GM12878 (cell line): ENCODE data around the gene GPSM3. TPM values are rescaled to one million over a fixed set of nuclear protein-coding genes. Genes with fewer than 3 reads are reported as not detected.

Experiments used
- ATAC-seq: fragments of 200-7000 bp; cut with Tn5 transposase; 3 replicates; pipeline ENCODE4 v1.9.1; 2020; ENCODE audit warnings: mild to moderate bottlenecking, moderate library complexity
- BruUV-seq: library from RNA; stranded (reverse); fragments of 400-500 nt; replicated peaks from 2 replicates; lab custom pipeline; 2021; lab: Mats Ljungman, UMichigan
- CTCF ChIA-PET: fragments of 300-600 bp; sonication (Branson Sonifier 250); formaldehyde crosslinking; extraction: SDS; loops from one replicate; lab custom pipeline; 2021; ENCODE audit warnings: inconsistent platforms; lab: Yijun Ruan, JAX
- POLR2A ChIA-PET: fragments of 350-600 bp; formaldehyde crosslinking; extraction: SDS; loops from one replicate; lab custom pipeline; 2021; ENCODE audit warnings: inconsistent platforms; lab: Charles Lee
- RAD21 ChIA-PET: fragments of 300-600 bp; sonication (Branson Sonifier 250); formaldehyde crosslinking; loops from one replicate; lab custom pipeline; 2023; ENCODE audit warnings: antibody characterized with exemption; ENCODE audit not compliant: unreplicated experiment; lab: Charles Lee
- SMC1A ChIA-PET: fragments of 300-600 bp; sonication (Branson Sonifier 250); formaldehyde crosslinking; loops from one replicate; lab custom pipeline; 2023; ENCODE audit not compliant: unreplicated experiment, uncharacterized antibody; lab: Charles Lee
- DNase-seq: peaks from one replicate; pipeline ENCODE4 v3.0.0-alpha.2; 2011; ENCODE audit warnings: low read depth, low spot score
- FAIRE-seq: peaks from 3 replicates; lab custom pipeline; 2011; peaks lifted over from hg19 to GRCh38; lab: Jason Lieb, UNC
- H2AFZ ChIP-seq: 2 replicates; pipeline ENCODE4 v1.6.0; 2011; ENCODE audit warnings: low read depth, low read length, control low read depth; ENCODE audit not compliant: control insufficient read depth
- H3K27ac ChIP-seq: 2 replicates; pipeline ENCODE4 v1.5.1; 2011; ENCODE audit warnings: control low read depth; ENCODE audit not compliant: control insufficient read depth, insufficient read depth
- H3K27me3 ChIP-seq, 2 experiments: replicated peaks in 1 of 2; 2 replicates each; pipeline versions ENCODE4 v1.6.0 to v1.6.1; 2011; ENCODE audit warnings: low read length in 1 of 2; ENCODE audit not compliant: control insufficient read depth in 2 of 2, insufficient read depth in 2 of 2
- H3K36me3 ChIP-seq, 2 experiments: 2 replicates each; pipeline ENCODE4 v1.5.1; 2011; ENCODE audit warnings: low read length in 1 of 2; ENCODE audit not compliant: control insufficient read depth in 2 of 2, insufficient read depth in 2 of 2
- H3K4me1 ChIP-seq: 2 replicates; pipeline ENCODE4 v1.6.1; 2011; ENCODE audit warnings: mild to moderate bottlenecking, low read length, moderate library complexity, mixed read lengths; ENCODE audit not compliant: control insufficient read depth, insufficient read depth
- H3K4me2 ChIP-seq: 2 replicates; pipeline ENCODE4 v1.6.0; 2011; ENCODE audit warnings: control low read depth; ENCODE audit not compliant: control insufficient read depth, insufficient read depth
- H3K4me3 ChIP-seq: fragments of 200-600 bp; sonication (generic); 2 replicates; pipeline ENCODE4 v1.5.1; 2016
- H3K79me2 ChIP-seq: 2 replicates; pipeline ENCODE4 v1.6.0; 2011; ENCODE audit warnings: low read length; ENCODE audit not compliant: control insufficient read depth, insufficient read depth
- H3K9ac ChIP-seq: 2 replicates; pipeline ENCODE4 v1.8.0; 2011; ENCODE audit warnings: low read length, control low read depth, mixed read lengths; ENCODE audit not compliant: control insufficient read depth, insufficient read depth
- H3K9me3 ChIP-seq: replicated peaks from 3 replicates; pipeline ENCODE4 v1.5.1; 2011; ENCODE audit warnings: mild to moderate bottlenecking, low read length; ENCODE audit not compliant: control insufficient read depth, insufficient read depth
- H4K20me1 ChIP-seq: 2 replicates; pipeline ENCODE4 v1.6.0; 2011; ENCODE audit not compliant: control insufficient read depth, insufficient read depth
- CEBPB ChIP-seq, 2 experiments: fragments of 150-350 bp in 1 of 2; IDR thresholded peaks; 2 replicates each; pipeline ENCODE4 v1.6.1; 2012 to 2014; ENCODE audit warnings: low read depth in 2 of 2, low read length in 2 of 2, borderline replicate concordance in 1 of 2, inconsistent platforms in 1 of 2
- CREB1 ChIP-seq: IDR thresholded peaks from 2 replicates; pipeline ENCODE4 v1.6.1; 2012; ENCODE audit warnings: low read depth, mild to moderate bottlenecking, inconsistent platforms
- CUX1 ChIP-seq: IDR thresholded peaks from 2 replicates; pipeline ENCODE4 v1.6.1; 2012; ENCODE audit warnings: improper control_type of control experiment, low read depth, low read length; ENCODE audit not compliant: insufficient replicate concordance
- E2F8 ChIP-seq: fragments of 450-650 bp; IDR thresholded peaks from 2 replicates; pipeline ENCODE4 v1.6.1; 2018; ENCODE audit warnings: mild to moderate bottlenecking, low read depth, moderate library complexity; ENCODE audit not compliant: partially characterized antibody
- NKRF ChIP-seq: fragments of 450-650 bp; conservative IDR thresholded peaks from 2 replicates; pipeline ENCODE4 v1.6.1; 2017; ENCODE audit warnings: mild to moderate bottlenecking, moderate library complexity
- STAT1 ChIP-seq: fragments of 450-650 bp; conservative IDR thresholded peaks from 2 replicates; pipeline ENCODE4 v1.6.1; 2014; ENCODE audit warnings: antibody characterized with exemption, mild to moderate bottlenecking
- STAT3 ChIP-seq: IDR thresholded peaks from 2 replicates; pipeline ENCODE4 v1.6.1; 2011; ENCODE audit warnings: low read depth, low read length, improper control_type of control experiment
- TBL1XR1 ChIP-seq: IDR thresholded peaks from 2 replicates; pipeline ENCODE4 v1.6.1; 2012; ENCODE audit warnings: low read depth, low read length, improper control_type of control experiment
- TCF12 ChIP-seq: IDR thresholded peaks from 2 replicates; pipeline ENCODE4 v1.6.1; 2011; ENCODE audit warnings: low read depth, mild to moderate bottlenecking, low read length
- ZNF274 ChIP-seq: IDR thresholded peaks from one replicate; pipeline ENCODE4 v1.8.0; 2011; ENCODE audit not compliant: insufficient read length, insufficient read depth
- ZNF622 ChIP-seq: fragments of 450-650 bp; IDR thresholded peaks from 2 replicates; pipeline ENCODE4 v1.6.1; 2017; ENCODE audit warnings: mild to moderate bottlenecking, inconsistent platforms
- WGBS: methylation state at CpG from one replicate; pipeline ENCODE4 v1.1.6; 2016; ENCODE audit warnings: low lambda C conversion rate; ENCODE audit not compliant: insufficient replicate concordance, insufficient coverage; ENCODE audit errors: missing lambda C conversion rate; 5-methylcytosine and 5-hydroxymethylcytosine counted together
- in situ Hi-C: fragments of 300-500 bp; cut with MboI; formaldehyde crosslinking; loops from 9 replicates; pipeline ENCODE4 v1.14.3; 2018; ENCODE audit warnings: mixed read lengths
- intact Hi-C: fragments of 100-400 bp; cut with micrococcal nuclease; formaldehyde crosslinking; loops from one replicate; pipeline ENCODE4 v1.14.2; 2022; ENCODE audit not compliant: unreplicated experiment
- polyA plus RNA-seq, 11 experiments: library from polyadenylated mRNA; depleted of rRNA in 4 of 11; unstranded in 6 of 11; stranded (reverse) in 5 of 11; fragments of >200 nt; fragmentation: Nextera tagmentation in 4 of 11; fragmentation: Illumina TruSeq in 1 of 11; extraction: Ambion mirVana in 4 of 11; extraction: Trizol in 1 of 11; gene quantifications; 1 replicate in 1 of 11; 2 replicates in 10 of 11; pipeline versions ENCODE4 v1.2.1 to v1.2.3, GENCODE V29; 2011 to 2016; ENCODE audit warnings: inconsistent platforms in 2 of 11, missing spikeins in 2 of 11, low read depth in 1 of 11
- total RNA-seq, 4 experiments: library from RNA; depleted of rRNA in 3 of 4; stranded (reverse); fragments of >200 nt in 3 of 4; fragmentation: Illumina TruSeq in 1 of 4; extraction: Trizol in 1 of 4; gene quantifications; 2 replicates each; pipeline versions ENCODE4 v1.2.1 to v1.2.3, GENCODE V29; 2013 to 2021

Gene GPSM3
- total and polyA plus RNA-seq, 10 of the 15 experiments (the other 5 are each of a cell fraction or from before 2014, with no cell fraction given), result 22.0 to 137 (median 113) TPM

- TF ChIP-seq CUX1, result no peak
Measured at GRCh38 chr6:32164295-32164694, 28.1 kb downstream of the GPSM3 start, which contains the start of gene EGFL8 (continued).

GRCh38 chr6:32163559-32164258 is 28.7 kb downstream of the GPSM3 start:
- CTCF ChIA-PET, result interaction anchor here (1.2 kb wide), 1 partner anchor 32 kb away, joined by 4 read pairs; no protein-coding TSS in a partner anchor
- SMC1A ChIA-PET, result interaction anchor here (0.8 to 0.9 kb wide), 2 partner anchors 45 to 92 kb away, joined by 3 read pairs; no protein-coding TSS in a partner anchor
- 45% methylated on average over 7 of the region's 7 CpGs for WGBS
- POLR2A ChIA-PET, result interaction anchor here (0.9 kb wide), 1 partner anchor 32 kb away, joined by 3 read pairs; no protein-coding TSS in a partner anchor
- no TSS peak for BruUV-seq
- H3K4me3 ChIP-seq, result no peak overlapping the region
- H3K79me2 ChIP-seq, result no peaks in the 10 kb centered on the region
- no peaks in the 10 kb centered on the region for H3K9me3 ChIP-seq
- no peaks in the 10 kb centered on the region; the same call in 1 of the 2 replicates for H4K20me1 ChIP-seq
- H3K36me3 ChIP-seq, result peaks cover 0 to 3% of the 10 kb centered on the region in 2 experiments; a peak in 1 of 4 replicates
- no peak overlapping the region for H3K27ac ChIP-seq
- FAIRE-seq, result no peak
- RAD21 ChIA-PET, result interaction anchor here (1.1 kb wide), 1 partner anchor 32 kb away, joined by 5 read pairs; no protein-coding TSS in a partner anchor
- intact Hi-C loops (no loop called here), in situ Hi-C loops (no loop called here)
- no peak overlapping the region for H2AFZ ChIP-seq
- no peak for DNase-seq
- H3K4me2 ChIP-seq, result no peak overlapping the region
- ATAC-seq, result no peak
- H3K9ac ChIP-seq, result no peak overlapping the region
- H3K4me1 ChIP-seq, result no peaks in the 10 kb centered on the region
- H3K27me3 ChIP-seq, result no peaks in the 10 kb centered on the region
- TF ChIP-seq E2F8 (no peak), STAT1 (no peak), TCF12 (no peak), ZNF622 (no peak), ZNF274 (no peak), TBL1XR1 (no peak), NKRF (no peak), CREB1 (no peak), CEBPB (IDR thresholded peaks at IDR 0.05; ENCODE audit: borderline replicate concordance in 1 of 2, low read depth in 2 of 2, low read length in 2 of 2) (no peak), STAT3 (no peak)
